HG02852 (cell line): ENCODE data around the gene NIPAL3.
"Not testable (repeated sequence)": the region's sequence is repeated elsewhere in the genome, so short reads cannot be mapped to it uniquely, and the experiment has no call there.

Source experiments
- ATAC-seq: cut with Tn5 transposase; IDR thresholded peaks from one replicate; pipeline ENCODE4 v1.9.1; 2021; ENCODE audit warnings: mild to moderate bottlenecking, moderate library complexity; ENCODE audit not compliant: unreplicated experiment

Gene NIPAL3

GRCh38 chr1:24508911-24509310, 93.3 kb downstream of the NIPAL3 start:
- no peak for ATAC-seq

DNA sequence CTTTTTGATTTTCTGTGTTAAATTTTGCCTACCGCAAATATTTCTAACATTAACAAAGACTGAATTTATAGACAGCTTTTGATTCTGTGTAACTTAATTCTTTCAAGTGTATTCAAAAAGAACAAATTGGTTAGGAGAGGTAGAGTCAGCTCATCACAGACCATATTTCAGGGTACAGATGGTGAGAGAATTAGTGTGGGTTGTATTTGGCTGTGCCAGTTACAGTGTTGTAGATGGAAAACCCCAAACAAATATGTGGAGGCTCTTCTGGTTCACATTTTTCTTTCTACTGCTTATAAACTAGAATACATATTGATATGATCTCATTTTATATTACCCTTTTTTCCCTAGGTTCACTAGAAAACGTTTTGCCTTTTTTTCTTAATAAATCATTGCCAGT, 98.1 kb downstream of the NIPAL3 start:
- ATAC-seq, result no peak

GRCh38 chr1:24514946-24515345, 99.3 kb downstream of the NIPAL3 start:
- no peak for ATAC-seq

- not testable (repeated sequence) for ATAC-seq
Observed at GRCh38 chr1:24515671-24516209, 100.1 kb downstream of the NIPAL3 start.

DNA sequence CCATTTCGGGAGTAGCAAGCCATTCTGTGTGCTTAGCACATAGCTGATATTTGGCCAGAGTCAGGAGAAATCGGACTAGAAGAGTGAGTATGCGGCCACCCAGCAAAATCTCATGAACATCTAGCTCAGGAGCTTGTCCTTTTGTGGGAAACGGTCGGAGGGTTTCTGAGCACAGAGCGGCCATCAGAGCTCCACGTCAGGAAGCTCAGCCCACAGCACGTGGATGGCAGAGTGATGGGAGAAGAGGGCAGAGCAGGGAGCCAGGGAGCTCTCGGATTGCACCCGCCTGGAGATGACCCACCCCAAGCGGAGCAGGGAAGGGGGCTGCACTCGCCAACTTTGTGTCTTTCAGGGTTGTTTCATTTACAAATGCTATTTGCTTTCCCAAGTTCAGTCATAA, 100.9 kb downstream of the NIPAL3 start:
- no peak for ATAC-seq

DNA sequence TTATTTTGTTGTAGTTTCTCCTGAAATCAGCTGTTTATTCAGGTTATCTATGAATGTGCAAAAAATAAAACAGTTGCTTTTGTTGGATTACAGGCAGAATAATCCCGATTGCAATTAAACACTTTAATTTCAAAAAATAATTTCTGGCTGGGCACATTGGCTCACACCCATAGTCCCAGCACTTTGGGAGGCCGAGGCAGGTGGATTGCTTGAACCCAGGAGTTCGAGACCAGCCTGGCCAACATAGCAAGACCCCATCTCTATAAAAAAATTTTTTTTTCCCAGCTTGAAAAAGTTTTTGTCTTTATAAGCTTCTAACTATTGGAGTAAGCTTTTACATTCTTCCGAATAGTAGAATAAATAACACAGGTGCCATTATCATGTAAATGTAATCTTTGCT, 102.3 kb downstream of the NIPAL3 start:
- no peak for ATAC-seq

DNA sequence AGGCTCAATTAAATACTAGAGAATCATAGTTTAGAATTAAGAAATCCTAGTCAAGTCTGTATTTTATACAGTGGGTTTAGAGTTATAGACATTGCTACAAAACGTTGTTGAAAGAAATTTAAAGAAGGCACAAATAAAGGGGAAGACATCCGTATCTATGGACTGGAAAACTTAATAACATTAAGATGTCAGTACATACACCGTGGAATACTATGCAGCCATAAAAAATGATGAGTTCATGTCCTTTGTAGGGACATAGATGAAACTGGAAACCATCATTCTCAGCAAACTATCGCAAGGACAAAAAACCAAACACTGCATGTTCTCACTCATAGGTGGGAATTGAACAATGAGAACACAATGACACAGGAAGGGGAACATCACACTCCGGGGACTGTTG, 104.7 kb downstream of the NIPAL3 start:
- not testable (repeated sequence) for ATAC-seq
